ENCODE results near the gene ZNF213.

GRCh38 chr16:3170440-3171180, 35.8 kb downstream of the ZNF213 start:
- TF ChIP-seq, protein P1, sequence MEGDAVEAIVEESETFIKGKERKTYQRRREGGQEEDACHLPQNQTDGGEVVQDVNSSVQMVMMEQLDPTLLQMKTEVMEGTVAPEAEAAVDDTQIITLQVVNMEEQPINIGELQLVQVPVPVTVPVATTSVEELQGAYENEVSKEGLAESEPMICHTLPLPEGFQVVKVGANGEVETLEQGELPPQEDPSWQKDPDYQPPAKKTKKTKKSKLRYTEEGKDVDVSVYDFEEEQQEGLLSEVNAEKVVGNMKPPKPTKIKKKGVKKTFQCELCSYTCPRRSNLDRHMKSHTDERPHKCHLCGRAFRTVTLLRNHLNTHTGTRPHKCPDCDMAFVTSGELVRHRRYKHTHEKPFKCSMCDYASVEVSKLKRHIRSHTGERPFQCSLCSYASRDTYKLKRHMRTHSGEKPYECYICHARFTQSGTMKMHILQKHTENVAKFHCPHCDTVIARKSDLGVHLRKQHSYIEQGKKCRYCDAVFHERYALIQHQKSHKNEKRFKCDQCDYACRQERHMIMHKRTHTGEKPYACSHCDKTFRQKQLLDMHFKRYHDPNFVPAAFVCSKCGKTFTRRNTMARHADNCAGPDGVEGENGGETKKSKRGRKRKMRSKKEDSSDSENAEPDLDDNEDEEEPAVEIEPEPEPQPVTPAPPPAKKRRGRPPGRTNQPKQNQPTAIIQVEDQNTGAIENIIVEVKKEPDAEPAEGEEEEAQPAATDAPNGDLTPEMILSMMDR (IDR thresholded peaks at IDR 0.05): no peak
- no peak for TF ChIP-seq POLR2A (IDR thresholded peaks at IDR 0.05)
